Activated CD8-positive, alpha-beta memory T cell treated with anti-CD3 and anti-CD28 coated beads, Interleukin-2, amount 50 U/mL, for 24 hours (primary cell): ENCODE measurements around the gene UBR3.
"Not testable (repeated sequence)": the region's sequence is repeated elsewhere in the genome, so short reads cannot be mapped to it uniquely, and the experiment has no call there.

Source experiments
- DNase-seq: peaks from one replicate; pipeline ENCODE4 v3.0.0-alpha.2; 2020; ENCODE audit errors: extremely low read depth

The UBR3 gene

GRCh38 chr2:169955940-169956339 is 128.7 kb downstream of the UBR3 start:
- DNase-seq: no peak

- not testable (repeated sequence) for DNase-seq
Measured at GRCh38 chr2:169957219-169957618, 130.0 kb downstream of the UBR3 start.

GRCh38 chr2:169961911-169962310 is 134.7 kb downstream of the UBR3 start:
- DNase-seq: no peak

GRCh38 chr2:169963786-169964185 is 136.5 kb downstream of the UBR3 start:
- DNase-seq: no peak

GRCh38 chr2:169964740-169965139 is 137.5 kb downstream of the UBR3 start:
- DNase-seq: no peak

- no peak for DNase-seq
Measured at GRCh38 chr2:169965495-169965894, 138.2 kb downstream of the UBR3 start.

GRCh38 chr2:169966454-169966853 is 139.2 kb downstream of the UBR3 start:
- no peak for DNase-seq

GRCh38 chr2:169968743-169969142 is 141.5 kb downstream of the UBR3 start:
- DNase-seq: no peak

- DNase-seq: no peak
Measured at GRCh38 chr2:169975221-169975620, 148.0 kb downstream of the UBR3 start.

- DNase-seq: no peak
Measured at GRCh38 chr2:169976335-169976851, 149.1 kb downstream of the UBR3 start.

GRCh38 chr2:169977530-169977929 is 150.3 kb downstream of the UBR3 start:
- no peak for DNase-seq

GRCh38 chr2:169978402-169979017 is 151.3 kb downstream of the UBR3 start:
- DNase-seq: no peak

- DNase-seq: no peak
Measured at GRCh38 chr2:169979025-169979424, 151.8 kb downstream of the UBR3 start.

GRCh38 chr2:169980001-169980400 is 152.7 kb downstream of the UBR3 start:
- DNase-seq: no peak

- no peak for DNase-seq
Measured at GRCh38 chr2:169980643-169981042, 153.4 kb downstream of the UBR3 start.

GRCh38 chr2:169982929-169983328 is 155.7 kb downstream of the UBR3 start:
- no peak for DNase-seq

- no peak for DNase-seq
Measured at GRCh38 chr2:169983506-169983905, 156.3 kb downstream of the UBR3 start.

- DNase-seq: no peak
Measured at GRCh38 chr2:169984145-169984544, 156.9 kb downstream of the UBR3 start.

- no peak for DNase-seq
Measured at GRCh38 chr2:169994752-169995151, 167.5 kb downstream of the UBR3 start.

- no peak for DNase-seq
Measured at GRCh38 chr2:169997140-169997887, 170.1 kb downstream of the UBR3 start.

- no peak for DNase-seq
Measured at GRCh38 chr2:169999054-169999453, 171.8 kb downstream of the UBR3 start.

GRCh38 chr2:170002096-170002495 is 174.8 kb downstream of the UBR3 start:
- DNase-seq: no peak

GRCh38 chr2:170005702-170006101 is 178.4 kb downstream of the UBR3 start:
- DNase-seq: no peak
